Measurements from ENCODE around the gene ADAMTS2. TPM values are rescaled to one million over a fixed set of nuclear protein-coding genes. Genes with fewer than 3 reads are reported as not detected.

Gene ADAMTS2
- total and polyA plus RNA-seq, 2 experiments from 2014 or later = 1.6 to 8.1 TPM

GRCh38 chr5:179271821-179272325 is 73.4 kb downstream of the ADAMTS2 start:
- Mint-ChIP-seq H3K36me3 (ENCODE audit: low read depth) (no peaks in the 10 kb centered on the region; the same call in 2 of the 3 replicates), H3K27me3 (ENCODE audit: insufficient read depth, low read depth, poor library complexity) (peaks cover 10% of the 10 kb centered on the region), H3K4me3 (no peak overlapping the region), H3K4me1 (no peaks in the 10 kb centered on the region; the same call in 2 of the 3 replicates), H3K9me3 (no peaks in the 10 kb centered on the region), H3K27ac (no peak overlapping the region)
- ATAC-seq (no peak), DNase-seq (ENCODE audit: low spot score) (no peak)
- Histone ChIP-seq H3K36me3 (ENCODE audit: insufficient read depth) (no peaks in the 10 kb centered on the region), H3K4me1 (ENCODE audit: insufficient read depth) (no peaks in the 10 kb centered on the region), H2AFZ (no peak overlapping the region), H4K20me1 (replicated peaks; ENCODE audit: insufficient read depth) (no peaks in the 10 kb centered on the region), H3K27ac (ENCODE audit: low read depth) (no peak overlapping the region), H3K4me3 (no peak overlapping the region), H3K79me2 (replicated peaks; ENCODE audit: insufficient read depth) (no peaks in the 10 kb centered on the region), H3K4me2 (no peak overlapping the region), H3K27me3 (ENCODE audit: insufficient read depth) (no peaks in the 10 kb centered on the region), H3F3A (replicated peaks; ENCODE audit: low read depth) (no peaks in the 10 kb centered on the region), H3K9me2 (ENCODE audit: insufficient read depth) (no peaks in the 10 kb centered on the region)
- TF ChIP-seq ZNF331 (CRISPR knock-in tag; IDR thresholded peaks at IDR 0.05; ENCODE audit: low read depth) (no peak), ZNF462 (CRISPR knock-in tag; IDR thresholded peaks at IDR 0.05) (no peak), EZH2 (IDR thresholded peaks at IDR 0.05; ENCODE audit: low read depth, unreplicated experiment) (no peak), ZNF114 (CRISPR knock-in tag; IDR thresholded peaks at IDR 0.05) (no peak), JUNB (IDR thresholded peaks at IDR 0.05; ENCODE audit: unreplicated experiment) (no peak), EZH2phosphoT487 (IDR thresholded peaks at IDR 0.05; ENCODE audit: unreplicated experiment) (no peak), POLR2AphosphoS5 (IDR thresholded peaks at IDR 0.05; ENCODE audit: low read depth) (no peak), ETS1 (IDR thresholded peaks at IDR 0.05) (no peak), CREB1 (CRISPR knock-in tag; IDR thresholded peaks at IDR 0.05; ENCODE audit: low read depth) (no peak), STAT1 (IDR thresholded peaks at IDR 0.05; ENCODE audit: unreplicated experiment) (no peak), REST (IDR thresholded peaks at IDR 0.05; ENCODE audit: unreplicated experiment) (no peak), CTCF (conservative IDR thresholded peaks at IDR 0.05; ENCODE audit: low read depth in 2 of 2) (no peak)

All from GM23338 (cell line).